GM19324 (cell line): ENCODE results near the gene NFILZ.

Source experiments
- ATAC-seq: cut with Tn5 transposase; IDR thresholded peaks from one replicate; pipeline ENCODE4 v1.9.1; 2021; ENCODE audit warnings: mild to moderate bottlenecking, moderate library complexity; ENCODE audit not compliant: unreplicated experiment, low FRiP score

Gene NFILZ

DNA sequence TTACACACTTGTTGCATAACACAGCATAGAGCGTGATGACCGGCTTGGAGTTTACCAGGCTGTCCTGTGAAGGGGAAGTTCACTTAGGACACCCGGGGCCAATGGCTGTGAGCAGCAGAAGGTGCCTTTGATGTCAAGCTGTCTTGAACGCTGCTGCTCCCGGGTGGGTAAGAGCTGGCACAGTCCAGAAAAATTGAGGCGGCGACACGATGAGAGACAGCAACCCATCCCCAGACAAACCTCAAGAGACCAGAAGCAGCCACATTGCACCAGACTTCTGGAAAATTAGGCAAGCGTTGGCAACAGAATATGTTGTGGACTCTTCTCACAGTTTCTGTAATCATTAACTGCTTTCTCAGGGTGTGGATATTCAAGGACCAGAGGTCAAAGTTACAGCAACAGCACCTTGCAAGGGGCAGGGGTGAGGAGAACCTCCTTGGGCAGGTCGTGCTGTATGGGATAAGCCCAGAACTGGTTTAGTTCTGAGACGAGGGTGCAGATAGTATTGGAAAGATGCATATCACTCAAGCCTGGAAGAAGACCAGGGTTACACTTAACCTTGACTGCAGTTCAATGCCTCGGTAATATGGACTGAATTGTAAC lies 10.1 kb downstream of the NFILZ start:
- ATAC-seq = no peak

- ATAC-seq = no peak
Measured at GRCh38 chr19:8641221-8641907, 10.9 kb downstream of the NFILZ start.

DNA sequence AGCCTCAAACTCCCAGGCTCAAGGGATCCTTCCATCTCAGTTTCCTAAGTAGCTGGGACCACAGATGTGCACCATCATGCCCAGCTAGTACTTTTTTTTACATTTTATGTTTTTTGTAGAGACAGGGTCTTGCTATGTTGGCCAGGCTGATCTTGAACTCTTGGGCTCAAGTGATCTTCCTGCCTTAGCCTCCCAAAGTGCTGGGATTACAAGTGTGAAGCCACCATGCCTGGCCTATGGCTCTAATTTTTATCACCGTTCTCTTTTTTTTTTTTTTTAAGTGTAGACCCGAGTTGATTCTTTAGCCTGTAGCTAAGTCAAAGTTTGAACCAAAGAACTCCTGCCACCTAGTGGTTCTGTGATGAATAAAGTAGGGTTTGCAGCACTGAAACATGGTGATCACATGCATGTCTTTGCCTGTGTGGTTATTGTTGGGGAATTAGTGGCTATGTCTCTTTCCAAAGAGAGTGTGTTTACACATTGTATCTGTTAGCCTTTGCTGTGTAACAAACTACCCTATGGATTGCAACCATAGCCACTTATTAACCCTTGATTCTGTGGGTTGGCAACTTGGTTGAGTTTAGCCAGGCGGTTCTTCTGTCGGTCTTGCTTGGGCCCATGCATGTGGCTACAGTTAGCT lies 11.6 kb downstream of the NFILZ start:
- ATAC-seq = no peak

- ATAC-seq = no peak
Measured at GRCh38 chr19:8642561-8642960, 12.1 kb downstream of the NFILZ start.

DNA sequence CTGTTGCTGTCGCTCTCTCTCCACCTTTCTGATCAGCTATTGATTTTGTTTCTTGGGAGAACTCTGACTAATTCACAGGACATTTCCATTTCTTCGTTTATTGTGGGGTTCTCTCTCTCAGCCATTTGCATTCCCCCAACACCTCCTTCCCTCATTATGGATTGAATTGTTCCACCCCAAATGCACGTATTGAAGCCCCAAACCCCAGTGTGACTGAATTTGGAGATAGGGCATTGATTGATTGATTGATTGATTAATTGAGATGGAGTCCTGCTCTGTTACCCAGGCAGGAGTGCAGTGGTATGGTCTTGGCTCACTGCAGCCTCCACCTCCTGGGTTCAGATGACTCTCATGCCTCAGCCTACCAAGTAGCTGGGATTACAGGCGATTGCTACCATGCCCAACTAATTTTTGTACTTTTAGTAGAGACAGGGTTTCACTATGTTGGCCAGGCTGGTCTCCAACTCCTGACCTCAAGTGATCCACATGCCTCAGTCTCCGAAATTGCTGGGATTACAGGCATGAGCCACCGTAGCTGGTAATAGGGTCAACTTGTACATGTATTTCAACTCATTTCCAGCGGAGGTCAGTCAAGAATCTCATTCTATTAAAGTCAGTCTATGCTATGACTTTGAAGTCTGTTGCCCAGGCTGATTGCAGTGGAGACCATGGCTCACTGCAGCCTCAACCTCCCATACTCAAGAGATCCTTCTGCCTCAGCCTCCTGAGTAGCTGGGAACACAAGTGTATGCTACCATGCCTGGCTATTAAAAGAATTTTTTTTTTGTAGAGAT lies 13.6 kb downstream of the NFILZ start:
- no peak for ATAC-seq

DNA sequence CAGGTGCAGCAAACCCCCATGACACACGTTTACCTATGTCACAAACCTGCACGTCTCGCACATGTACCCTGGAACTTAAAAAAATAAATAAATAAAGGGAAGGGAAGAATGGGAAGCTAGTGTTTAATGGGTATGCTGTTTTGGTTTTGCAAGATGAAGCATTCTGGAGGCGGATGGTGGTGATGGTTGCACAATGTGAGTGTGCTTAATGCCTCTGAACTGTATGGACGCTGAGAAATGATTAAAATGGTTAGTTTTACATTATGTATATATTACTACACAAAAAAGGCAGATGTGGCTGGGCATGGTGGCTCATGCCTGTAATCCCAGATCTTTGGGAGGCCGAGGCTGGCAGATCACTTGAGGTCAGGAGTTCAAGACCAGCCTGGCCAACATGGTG lies 17.8 kb downstream of the NFILZ start:
- ATAC-seq = no peak

GRCh38 chr19:8654591-8655339 lies 24.3 kb downstream of the NFILZ start:
- ATAC-seq = no peak

- no peak for ATAC-seq
Measured at GRCh38 chr19:8655340-8655709, 24.9 kb downstream of the NFILZ start.

- no peak for ATAC-seq
Measured at GRCh38 chr19:8657869-8658268, 27.4 kb downstream of the NFILZ start.

DNA sequence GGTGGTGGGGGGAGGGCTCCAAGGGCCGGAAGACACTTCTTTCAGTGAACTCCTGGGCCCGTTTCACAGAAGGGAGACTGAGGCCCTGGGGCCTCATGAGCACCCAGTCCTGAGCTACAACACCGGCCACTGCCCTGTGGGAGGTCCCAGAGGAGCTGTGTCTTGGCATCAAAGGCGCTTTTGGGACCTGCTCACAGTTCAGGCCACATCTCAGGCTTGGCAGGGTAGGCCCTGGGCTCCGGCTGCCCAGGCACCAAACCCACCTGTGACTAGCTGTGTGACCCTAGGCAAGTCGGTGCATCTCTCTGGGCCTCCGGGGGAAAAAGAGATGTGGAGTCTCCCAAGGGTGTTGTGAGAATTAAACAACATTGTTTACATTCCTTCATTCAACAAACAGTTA lies 29.5 kb downstream of the NFILZ start:
- no peak for ATAC-seq

- no peak for ATAC-seq
Measured at GRCh38 chr19:8662263-8662662, 31.8 kb downstream of the NFILZ start.

GRCh38 chr19:8663920-8664670 lies 33.7 kb downstream of the NFILZ start:
- ATAC-seq = no peak

DNA sequence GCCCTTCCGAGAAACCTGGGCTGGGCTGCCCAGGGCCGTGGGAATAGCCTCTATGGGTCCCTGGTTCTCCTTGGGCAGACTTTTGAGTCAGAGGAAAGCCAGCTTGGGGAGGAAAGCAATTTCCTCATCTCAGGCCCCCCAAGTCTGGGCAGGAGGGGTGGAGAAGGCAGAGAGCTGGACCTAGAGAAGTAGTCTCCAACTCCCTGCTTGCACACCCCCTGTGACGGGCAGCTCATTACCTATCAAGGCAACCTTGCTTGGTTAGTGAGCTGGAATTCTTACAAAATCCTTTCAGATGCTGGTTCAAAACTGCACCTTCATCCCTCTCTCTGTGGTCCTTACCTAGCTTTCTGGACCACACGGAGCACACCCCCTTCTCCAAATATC lies 34.2 kb downstream of the NFILZ start:
- no peak for ATAC-seq

DNA sequence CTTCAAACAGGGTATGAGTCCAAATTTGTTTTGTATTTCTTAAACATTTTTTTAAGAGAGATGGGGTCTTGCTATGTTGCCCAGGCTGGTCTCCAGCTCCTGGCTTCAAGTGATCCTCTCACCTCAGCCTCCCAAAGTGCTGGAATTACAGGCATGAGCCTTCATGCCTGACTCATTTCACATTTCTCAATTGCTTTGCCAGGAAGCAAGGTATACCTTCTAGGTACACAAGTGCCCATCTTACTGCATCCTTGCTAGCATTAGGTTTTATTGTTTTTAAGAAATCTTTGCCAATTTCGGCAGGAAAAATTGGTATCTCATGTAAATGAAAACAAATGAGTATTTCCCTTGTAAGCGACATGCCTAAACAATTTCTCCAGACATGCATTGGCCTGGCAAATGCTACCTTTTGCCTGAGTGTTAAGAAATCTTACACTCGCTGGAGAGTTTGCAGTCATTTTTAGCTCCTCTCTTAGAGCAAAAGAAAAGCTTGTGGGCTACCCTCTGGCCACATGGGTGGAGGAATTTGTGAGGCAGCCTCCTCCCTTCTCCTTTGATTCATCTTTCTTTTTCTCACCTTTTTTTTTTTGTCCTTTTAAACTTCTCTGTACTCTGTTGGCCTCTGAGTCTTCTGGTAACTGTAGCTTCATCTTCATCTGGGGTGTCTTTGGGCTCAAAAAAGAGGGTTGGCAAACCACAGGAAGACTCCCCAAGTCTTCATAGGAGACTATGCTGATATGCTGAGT lies 35.2 kb downstream of the NFILZ start:
- no peak for ATAC-seq

DNA sequence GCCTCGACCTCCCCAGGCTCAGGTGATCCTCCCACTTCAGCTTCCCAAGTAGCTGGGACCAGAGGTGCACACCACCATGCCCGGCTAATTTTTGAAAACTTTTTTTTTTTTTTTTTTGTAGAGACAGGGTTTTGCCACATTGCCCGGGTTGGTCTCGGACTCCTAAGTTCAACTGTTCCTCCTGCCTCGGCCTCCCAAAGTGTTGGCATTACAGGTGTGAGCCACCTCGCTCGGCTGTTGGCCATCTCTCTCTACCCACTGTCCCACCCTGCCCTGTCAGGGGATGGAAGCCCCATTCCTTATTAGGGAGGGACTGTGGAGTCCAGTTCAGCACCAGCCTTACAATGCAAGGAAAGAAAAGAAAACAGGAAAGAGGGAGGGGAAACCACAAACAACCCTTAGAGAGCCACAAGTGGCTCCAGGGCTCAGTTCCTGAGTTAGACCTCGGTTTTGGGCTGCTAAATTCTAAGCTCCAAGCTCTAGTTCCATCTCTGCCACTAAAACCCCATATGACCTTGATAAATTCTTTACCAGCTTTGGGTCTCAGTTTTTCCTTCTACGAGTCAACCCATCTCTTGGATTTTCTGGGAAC lies 36.5 kb downstream of the NFILZ start:
- no peak for ATAC-seq

DNA sequence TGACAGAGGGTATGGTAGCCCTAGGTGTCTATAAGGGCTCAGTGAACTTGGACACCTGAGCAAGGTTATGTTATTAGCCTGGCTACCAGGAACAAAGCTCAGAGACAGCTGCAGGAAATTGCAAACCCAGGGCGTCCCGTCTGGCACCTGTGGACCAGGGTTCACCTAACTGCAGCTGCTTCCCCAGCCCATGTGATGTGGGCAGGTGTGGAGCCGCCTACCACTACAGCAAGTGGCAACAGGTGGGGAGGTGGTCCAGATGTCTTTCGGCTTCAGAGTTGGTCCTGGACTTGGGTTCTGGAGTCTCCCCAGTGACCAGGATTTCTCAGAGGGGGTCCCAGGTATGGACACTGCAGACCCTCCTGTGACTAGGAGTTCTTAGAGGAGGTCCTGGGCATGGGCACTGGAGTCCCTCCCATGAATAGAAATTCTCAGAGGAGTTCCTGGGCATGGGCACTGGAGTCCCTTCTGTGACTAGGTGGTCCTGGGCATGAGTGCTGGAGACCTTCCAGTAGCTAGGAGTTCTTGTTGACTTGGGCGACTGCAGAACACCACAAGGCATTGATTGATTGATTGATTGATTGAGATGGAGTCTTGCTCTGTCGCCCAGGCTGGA lies 43.0 kb downstream of the NFILZ start:
- no peak for ATAC-seq

- no peak for ATAC-seq
Measured at GRCh38 chr19:8675066-8675465, 44.6 kb downstream of the NFILZ start.

- no peak for ATAC-seq
Measured at GRCh38 chr19:8678244-8678807, 47.9 kb downstream of the NFILZ start.
